SK-N-SH (cell line): ENCODE measurements around the gene LAPTM5. TPM values are rescaled to one million over a fixed set of nuclear protein-coding genes. Genes with fewer than 3 reads are reported as not detected.

Experiments used
- CTCF ChIA-PET: fragments of 300-600, 350-600 bp; formaldehyde crosslinking; extraction: SDS; loops from one replicate; lab custom pipeline; 2021; lab: Yijun Ruan, JAX
- POLR2A ChIA-PET: fragments of 350-600 bp; sonication (Branson Sonifier 250); formaldehyde crosslinking; extraction: SDS; loops from one replicate; lab custom pipeline; 2020; ENCODE audit warnings: antibody characterized with exemption, inconsistent platforms; lab: Yijun Ruan, JAX
- DNase-seq: peaks from one replicate; pipeline ENCODE4 v3.0.0; 2012
- H2AFZ ChIP-seq: fragments of 200-600 bp; sonication (generic); 2 replicates; pipeline ENCODE4 v1.8.1; 2016; ENCODE audit warnings: antibody characterized with exemption, mild to moderate bottlenecking, low read depth
- H3F3A ChIP-seq: fragments of 200-600 bp; sonication (generic); replicated peaks from 2 replicates; pipeline ENCODE3; 2016; ENCODE audit warnings: antibody characterized with exemption, mild to moderate bottlenecking; ENCODE audit not compliant: insufficient read depth
- H3K27ac ChIP-seq, 2 experiments: fragments of 200-500 bp in 1 of 2; fragments of 200-600 bp in 1 of 2; sonication (Bioruptor generic) in 1 of 2; sonication (generic), shearing (Covaris generic) in 1 of 2; 2 replicates each; pipeline versions ENCODE4 v1.5.1 to v1.6.1; 2014 to 2016; ENCODE audit warnings: low read depth in 2 of 2, inconsistent platforms in 1 of 2, low read length in 1 of 2, mild to moderate bottlenecking in 1 of 2, mixed read lengths in 1 of 2
- H3K27me3 ChIP-seq: fragments of 200-600 bp; sonication (generic), shearing (Covaris generic); 2 replicates; pipeline ENCODE4 v1.6.1; 2016; ENCODE audit warnings: mixed run types; ENCODE audit not compliant: insufficient read depth
- H3K36me3 ChIP-seq, 2 experiments: fragments of 200-500 bp in 1 of 2; fragments of 200-600 bp in 1 of 2; sonication (Bioruptor generic) in 1 of 2; sonication (generic) in 1 of 2; replicated peaks in 1 of 2; 2 replicates each; pipeline versions ENCODE3 to v1.5.1; 2014 to 2016; ENCODE audit warnings: low read length in 1 of 2, mild to moderate bottlenecking in 1 of 2; ENCODE audit not compliant: insufficient read depth in 2 of 2, control insufficient read depth in 1 of 2
- H3K4me1 ChIP-seq, 2 experiments: fragments of 200-500 bp in 1 of 2; fragments of 200-600 bp in 1 of 2; sonication (Bioruptor generic) in 1 of 2; sonication (generic), shearing (Covaris generic) in 1 of 2; 2 replicates each; pipeline versions ENCODE4 v1.5.1 to v1.6.1; 2014 to 2016; ENCODE audit warnings: low read depth in 1 of 2, low read length in 1 of 2, mixed run types in 1 of 2; ENCODE audit not compliant: insufficient read depth in 2 of 2, control insufficient read depth in 1 of 2
- H3K4me2 ChIP-seq: fragments of 200-600 bp; sonication (generic), shearing (Covaris generic); 2 replicates; pipeline ENCODE4 v1.6.1; 2017; ENCODE audit warnings: mixed run types
- H3K4me3 ChIP-seq, 2 experiments: fragments of 200-500 bp in 1 of 2; fragments of 200-600 bp in 1 of 2; sonication (Bioruptor generic) in 1 of 2; sonication (generic), shearing (Covaris generic) in 1 of 2; 2 replicates each; pipeline versions ENCODE4 v1.5.1 to v1.8.1; 2014 to 2016; ENCODE audit warnings: low read depth in 2 of 2, inconsistent platforms in 1 of 2, low read length in 1 of 2, mild to moderate bottlenecking in 1 of 2, mixed read lengths in 1 of 2, moderate library complexity in 1 of 2
- H3K79me2 ChIP-seq: fragments of 200-600 bp; sonication (generic); 2 replicates; pipeline ENCODE4 v1.8.1; 2017; ENCODE audit warnings: mild to moderate bottlenecking; ENCODE audit not compliant: insufficient read depth
- H3K9ac ChIP-seq: fragments of 200-600 bp; sonication (generic); 2 replicates; pipeline ENCODE4 v1.6.1; 2017; ENCODE audit warnings: mixed run types
- H3K9me2 ChIP-seq: fragments of 200-600 bp; sonication (generic); 2 replicates; pipeline ENCODE4 v1.6.1; 2017; ENCODE audit warnings: mixed run types
- H3K9me3 ChIP-seq: fragments of 200-600 bp; sonication (generic); 2 replicates; pipeline ENCODE4 v1.6.1; 2017; ENCODE audit warnings: mixed run types, mild to moderate bottlenecking, moderate library complexity
- H4K20me1 ChIP-seq: fragments of 200-600 bp; sonication (generic); 2 replicates; pipeline ENCODE4 v1.6.1; 2017; ENCODE audit warnings: mild to moderate bottlenecking, mixed run types; ENCODE audit not compliant: insufficient read depth
- CHD2 ChIP-seq: fragments of 150-350 bp; IDR thresholded peaks from 2 replicates; pipeline ENCODE4 v1.6.1; 2018; ENCODE audit warnings: low read length; ENCODE audit not compliant: partially characterized antibody
- EP300 ChIP-seq, 2 experiments: IDR thresholded peaks; 2 replicates each; pipeline versions ENCODE4 v1.4.0 to v1.6.1; 2012; ENCODE audit warnings: borderline replicate concordance in 1 of 2, low read depth in 1 of 2, low read length in 1 of 2
- EZH2phosphoT487 ChIP-seq: fragments of 200-600 bp; sonication (generic); IDR thresholded peaks from 2 replicates; pipeline ENCODE4 v1.6.1; 2017; ENCODE audit warnings: low read depth, mixed run types, mild to moderate bottlenecking, antibody characterized with exemption, moderate library complexity, borderline replicate concordance
- FOSL2 ChIP-seq: IDR thresholded peaks from 2 replicates; pipeline ENCODE4 v1.4.0; 2012; ENCODE audit warnings: low read depth, mild to moderate bottlenecking, moderate library complexity, borderline replicate concordance
- FOXJ3 ChIP-seq: sonication (generic); formaldehyde crosslinking; IDR thresholded peaks from 2 replicates; pipeline ENCODE4 v1.5.1; 2020; ENCODE audit warnings: mild to moderate bottlenecking, missing genetic modification reagents
- FOXM1 ChIP-seq: IDR thresholded peaks from 2 replicates; pipeline ENCODE4 v1.4.0; 2012; ENCODE audit warnings: low read depth, mild to moderate bottlenecking
- GATA2 ChIP-seq: sonication (generic); formaldehyde crosslinking; IDR thresholded peaks from 2 replicates; pipeline ENCODE4 v1.5.0; 2020; ENCODE audit warnings: mild to moderate bottlenecking, missing genetic modification reagents
- MXI1 ChIP-seq: IDR thresholded peaks from 2 replicates; pipeline ENCODE4 v1.6.1; 2012; ENCODE audit warnings: mild to moderate bottlenecking, low read depth, low read length, improper control_type of control experiment
- NFIC ChIP-seq: IDR thresholded peaks from 2 replicates; pipeline ENCODE4 v1.4.0; 2012; ENCODE audit warnings: borderline replicate concordance
- NRF1 ChIP-seq: IDR thresholded peaks from 2 replicates; pipeline ENCODE4 v1.6.1; 2012; ENCODE audit warnings: low read depth, mild to moderate bottlenecking, low read length
- POLR2AphosphoS5 ChIP-seq: IDR thresholded peaks from 2 replicates; pipeline ENCODE4 v1.6.1; 2012; ENCODE audit warnings: low read depth, low read length
- RAD21 ChIP-seq: IDR thresholded peaks from 2 replicates; pipeline ENCODE4 v1.6.1; 2012; ENCODE audit warnings: mild to moderate bottlenecking, low read length
- RCOR1 ChIP-seq: fragments of 150-350 bp; IDR thresholded peaks from 2 replicates; pipeline ENCODE4 v1.6.1; 2017; ENCODE audit warnings: antibody characterized with exemption, low read length
- SIN3A ChIP-seq: IDR thresholded peaks from 2 replicates; pipeline ENCODE4 v1.6.1; 2012; ENCODE audit warnings: low read depth, mild to moderate bottlenecking, low read length, moderate library complexity, borderline replicate concordance
- SMC3 ChIP-seq: IDR thresholded peaks from 2 replicates; pipeline ENCODE4 v1.6.1; 2012; ENCODE audit warnings: low read depth, low read length, improper control_type of control experiment
- TAF1 ChIP-seq: IDR thresholded peaks from 2 replicates; pipeline ENCODE4 v1.6.1; 2012; ENCODE audit warnings: low read depth, mild to moderate bottlenecking, low read length, moderate library complexity, borderline replicate concordance
- TCF12 ChIP-seq: IDR thresholded peaks from 2 replicates; pipeline ENCODE4 v1.4.0; 2012
- TEAD4 ChIP-seq: IDR thresholded peaks from 2 replicates; pipeline ENCODE4 v1.4.0; 2012; ENCODE audit warnings: mild to moderate bottlenecking, borderline replicate concordance; ENCODE audit not compliant: insufficient read depth
- WGBS: methylation state at CpG from one replicate; pipeline ENCODE4 v1.1.6; 2017; ENCODE audit warnings: low lambda C conversion rate; 5-methylcytosine and 5-hydroxymethylcytosine counted together
- polyA plus RNA-seq, 3 experiments: library from polyadenylated mRNA; depleted of rRNA; stranded (reverse); fragments of >200 nt; gene quantifications; 2 replicates each; pipeline ENCODE4 v1.2.3, GENCODE V29; 2012
- TF ChIP-seq, protein P1 (sequence below): IDR thresholded peaks from 2 replicates; pipeline ENCODE4 v1.6.1; 2012; ENCODE audit warnings: mild to moderate bottlenecking, low read depth, low read length, moderate library complexity
- TF ChIP-seq, protein P2 (sequence below): IDR thresholded peaks from 2 replicates; pipeline ENCODE4 v1.4.0; 2012; ENCODE audit warnings: low read depth, borderline replicate concordance

Gene LAPTM5
- polyA plus RNA-seq, 1 of the 3 experiments (the other 2 are of a cell fraction), result 1.1 TPM

DNA sequence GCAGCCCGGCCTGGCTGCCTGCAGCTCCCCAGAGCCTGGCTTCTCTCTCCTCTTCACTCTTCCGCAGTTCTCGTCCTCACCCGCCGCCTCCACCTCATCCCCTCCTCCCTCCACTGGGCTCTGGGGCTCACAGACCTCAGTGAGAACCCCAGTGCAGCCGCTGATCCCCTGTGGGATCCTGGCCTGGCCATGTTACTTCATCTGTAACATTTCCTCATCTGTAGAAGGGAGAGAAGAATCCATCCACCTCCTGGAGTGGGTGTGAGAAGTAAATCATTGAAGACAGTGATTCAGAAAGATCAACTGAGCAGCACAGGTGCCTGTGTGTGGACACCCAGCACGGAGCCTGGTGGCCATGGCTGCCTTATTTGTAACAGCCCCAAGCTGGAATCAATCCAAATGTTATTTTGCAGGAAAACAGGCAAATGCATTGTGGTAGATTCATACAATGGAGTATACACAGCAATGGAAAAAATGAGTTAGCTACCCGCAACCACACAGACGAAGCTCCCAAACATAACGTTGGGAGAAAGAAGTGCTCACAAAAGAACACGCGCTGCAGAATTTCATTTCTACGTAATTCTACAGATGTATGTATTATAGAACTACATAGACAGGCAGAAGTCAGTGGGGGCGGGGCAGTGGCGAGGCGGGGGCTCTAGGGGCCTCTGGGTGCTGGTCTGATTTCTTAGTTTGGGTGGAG is 8.7 kb downstream of the LAPTM5 start (continued):
- TF ChIP-seq, protein P1, sequence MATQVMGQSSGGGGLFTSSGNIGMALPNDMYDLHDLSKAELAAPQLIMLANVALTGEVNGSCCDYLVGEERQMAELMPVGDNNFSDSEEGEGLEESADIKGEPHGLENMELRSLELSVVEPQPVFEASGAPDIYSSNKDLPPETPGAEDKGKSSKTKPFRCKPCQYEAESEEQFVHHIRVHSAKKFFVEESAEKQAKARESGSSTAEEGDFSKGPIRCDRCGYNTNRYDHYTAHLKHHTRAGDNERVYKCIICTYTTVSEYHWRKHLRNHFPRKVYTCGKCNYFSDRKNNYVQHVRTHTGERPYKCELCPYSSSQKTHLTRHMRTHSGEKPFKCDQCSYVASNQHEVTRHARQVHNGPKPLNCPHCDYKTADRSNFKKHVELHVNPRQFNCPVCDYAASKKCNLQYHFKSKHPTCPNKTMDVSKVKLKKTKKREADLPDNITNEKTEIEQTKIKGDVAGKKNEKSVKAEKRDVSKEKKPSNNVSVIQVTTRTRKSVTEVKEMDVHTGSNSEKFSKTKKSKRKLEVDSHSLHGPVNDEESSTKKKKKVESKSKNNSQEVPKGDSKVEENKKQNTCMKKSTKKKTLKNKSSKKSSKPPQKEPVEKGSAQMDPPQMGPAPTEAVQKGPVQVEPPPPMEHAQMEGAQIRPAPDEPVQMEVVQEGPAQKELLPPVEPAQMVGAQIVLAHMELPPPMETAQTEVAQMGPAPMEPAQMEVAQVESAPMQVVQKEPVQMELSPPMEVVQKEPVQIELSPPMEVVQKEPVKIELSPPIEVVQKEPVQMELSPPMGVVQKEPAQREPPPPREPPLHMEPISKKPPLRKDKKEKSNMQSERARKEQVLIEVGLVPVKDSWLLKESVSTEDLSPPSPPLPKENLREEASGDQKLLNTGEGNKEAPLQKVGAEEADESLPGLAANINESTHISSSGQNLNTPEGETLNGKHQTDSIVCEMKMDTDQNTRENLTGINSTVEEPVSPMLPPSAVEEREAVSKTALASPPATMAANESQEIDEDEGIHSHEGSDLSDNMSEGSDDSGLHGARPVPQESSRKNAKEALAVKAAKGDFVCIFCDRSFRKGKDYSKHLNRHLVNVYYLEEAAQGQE, result no peak
- TF ChIP-seq, all 33 proteins: peak for 0

DNA sequence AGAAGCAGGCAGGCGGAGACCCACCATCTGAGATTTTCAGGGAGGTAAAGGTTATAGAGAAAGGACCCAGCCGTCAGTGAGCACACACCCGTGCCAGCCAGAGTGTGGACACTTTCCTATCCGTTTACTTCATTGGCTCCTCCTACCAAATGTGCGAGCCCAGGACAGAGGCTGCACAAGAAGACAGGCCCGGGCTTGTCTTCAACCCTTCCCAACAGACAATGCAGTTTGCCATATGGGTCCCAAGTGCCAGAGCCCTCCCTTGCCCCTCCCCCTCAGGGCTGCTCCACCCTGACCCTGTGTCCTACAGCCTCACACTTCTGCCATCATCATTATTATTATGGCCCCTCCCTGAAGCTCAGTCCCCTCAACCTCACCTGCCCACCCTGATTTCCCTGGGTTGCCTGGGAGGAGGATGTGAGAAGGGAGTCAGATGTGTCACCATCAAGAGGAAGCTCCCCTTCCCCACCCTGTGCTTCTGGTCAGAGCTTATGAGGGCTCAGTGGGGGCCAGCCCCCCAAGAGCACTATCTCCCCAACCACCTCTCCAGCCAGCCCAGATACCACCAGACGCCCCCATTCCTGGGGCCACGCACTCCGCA is 9.4 kb downstream of the LAPTM5 start:
- Histone ChIP-seq H3F3A (no peaks in the 10 kb centered on the region), H3K4me2 (no peak overlapping the region), H4K20me1 (no peaks in the 10 kb centered on the region), H3K4me3 (no peak overlapping the region), H3K36me3 (no peaks in the 10 kb centered on the region), H3K27ac (no peak overlapping the region; a peak in 1 of 4 replicates), H3K79me2 (no peaks in the 10 kb centered on the region), H3K4me1 (peaks cover 0 to 14% of the 10 kb centered on the region in 2 experiments; a peak in 1 of 4 replicates), H3K9me3 (no peaks in the 10 kb centered on the region), H3K9ac (no peak overlapping the region), H3K27me3 (no peaks in the 10 kb centered on the region), H3K9me2 (no peaks in the 10 kb centered on the region), H2AFZ (no peak overlapping the region)
- POLR2A ChIA-PET, result no interaction called here
- CTCF ChIA-PET, result interaction anchor here (1.1 to 2.8 kb wide), 4 partner anchors 27 to 54 kb away, joined by 3 to 6 read pairs (median 4); no protein-coding TSS in a partner anchor
- WGBS, result 73% methylated on average over 3 of the region's 9 CpGs
- TF ChIP-seq, protein P1, result no peak
- no peak for TF ChIP-seq NRF1
- TF ChIP-seq SIN3A, result no peak
- no peak for TF ChIP-seq FOXJ3 (CRISPR knock-in tag)
- no peak for TF ChIP-seq POLR2AphosphoS5
- no peak for TF ChIP-seq EZH2phosphoT487
- TF ChIP-seq, protein P2, sequence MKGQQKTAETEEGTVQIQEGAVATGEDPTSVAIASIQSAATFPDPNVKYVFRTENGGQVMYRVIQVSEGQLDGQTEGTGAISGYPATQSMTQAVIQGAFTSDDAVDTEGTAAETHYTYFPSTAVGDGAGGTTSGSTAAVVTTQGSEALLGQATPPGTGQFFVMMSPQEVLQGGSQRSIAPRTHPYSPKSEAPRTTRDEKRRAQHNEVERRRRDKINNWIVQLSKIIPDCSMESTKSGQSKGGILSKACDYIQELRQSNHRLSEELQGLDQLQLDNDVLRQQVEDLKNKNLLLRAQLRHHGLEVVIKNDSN, result no peak
- no peak for TF ChIP-seq RCOR1
- no peak for TF ChIP-seq MXI1
- TF ChIP-seq GATA2 (CRISPR knock-in tag), result no peak
- no peak for TF ChIP-seq TAF1
- no peak for TF ChIP-seq FOXM1
- no peak for TF ChIP-seq EP300 (IDR thresholded peaks at IDR 0.05; ENCODE audit: borderline replicate concordance in 1 of 2, low read depth in 1 of 2, low read length in 1 of 2)
- TF ChIP-seq SMC3, result no peak
- no peak for TF ChIP-seq TEAD4
- no peak for TF ChIP-seq FOSL2
- TF ChIP-seq NFIC, result no peak
- TF ChIP-seq TCF12, result no peak
- no peak for TF ChIP-seq CHD2
- TF ChIP-seq RAD21, result no peak
- DNase-seq, result no peak
